Left lung (tissue), 10 donors: ENCODE results near the gene SSH3. TPM values are rescaled to one million over a fixed set of nuclear protein-coding genes. Genes with fewer than 3 reads are reported as not detected.

ENCODE experiments used
- ATAC-seq: fragments of 200-7000 bp; cut with Tn5 transposase; one replicate; pipeline ENCODE4 v1.9.1; 2020; ENCODE audit warnings: moderate library complexity
- DNase-seq, 4 donors: peaks; one replicate each; pipeline ENCODE4 v3.0.0-alpha.2; 2013 to 2020
- H3K27ac ChIP-seq, 2 donors: fragments of 200-600 bp; sonication (generic) in 1 of 2; one replicate each; pipeline versions ENCODE4 v1.5.0 to v1.8.0; 2020 to 2021
- H3K27me3 ChIP-seq, 2 donors: fragments of 200-600 bp; sonication (generic) in 1 of 2; one replicate each; pipeline versions ENCODE4 v1.5.0 to v1.8.0; 2020 to 2021
- H3K36me3 ChIP-seq, 2 donors: fragments of 200-600 bp; sonication (generic) in 1 of 2; one replicate each; pipeline versions ENCODE4 v1.5.0 to v1.8.0; 2020 to 2021
- H3K4me1 ChIP-seq, 2 donors: fragments of 200-600 bp; one replicate each; pipeline ENCODE4 v1.8.0; 2021
- H3K4me3 ChIP-seq, 2 donors: fragments of 200-600 bp; sonication (generic) in 1 of 2; one replicate each; pipeline versions ENCODE4 v1.5.0 to v1.8.0; 2020 to 2021; ENCODE audit warnings: mild to moderate bottlenecking in 1 of 2
- H3K9me3 ChIP-seq, 2 donors: fragments of 200-600 bp; sonication (generic) in 1 of 2; one replicate each; pipeline versions ENCODE4 v1.5.0 to v1.8.0; 2020 to 2021
- intact Hi-C, 2 donors: fragments of 100-400 bp; cut with DNase I; formaldehyde crosslinking; loops; one replicate each; pipeline versions ENCODE4 v1.11.2 to v1.14.2; 2022
- polyA plus RNA-seq, 6 donors: library from polyadenylated mRNA; unstranded; fragments of 120-200 nt; gene quantifications; one replicate each; pipeline ENCODE4 v1.2.1, GENCODE V29; 2013; ENCODE audit not compliant: insufficient read length in 6 of 6
- total RNA-seq, 2 donors: library from RNA; stranded (reverse); fragmentation: NEBNext Ultra II Directional; extraction: Animal tissue kit (Norgen Biotek cat#: 25700); gene quantifications; one replicate each; pipeline ENCODE4 v1.2.1, GENCODE V29; 2021
- TF ChIP-seq, protein P1 (sequence below), 2 donors: fragments of 200-600 bp; sonication (generic) in 1 of 2; IDR thresholded peaks; one replicate each; pipeline versions ENCODE4 v1.5.0 to v1.8.0; 2021; ENCODE audit warnings: antibody characterized with exemption in 2 of 2
- donor health status: DM: no; HTN: yes; CAD: no.
- donor health status: DM: no; HTN: no; CAD: no.

SSH3 gene
- total and polyA plus RNA-seq, 8 donors = 23.0 to 44.9 (median 29.5) TPM

DNA sequence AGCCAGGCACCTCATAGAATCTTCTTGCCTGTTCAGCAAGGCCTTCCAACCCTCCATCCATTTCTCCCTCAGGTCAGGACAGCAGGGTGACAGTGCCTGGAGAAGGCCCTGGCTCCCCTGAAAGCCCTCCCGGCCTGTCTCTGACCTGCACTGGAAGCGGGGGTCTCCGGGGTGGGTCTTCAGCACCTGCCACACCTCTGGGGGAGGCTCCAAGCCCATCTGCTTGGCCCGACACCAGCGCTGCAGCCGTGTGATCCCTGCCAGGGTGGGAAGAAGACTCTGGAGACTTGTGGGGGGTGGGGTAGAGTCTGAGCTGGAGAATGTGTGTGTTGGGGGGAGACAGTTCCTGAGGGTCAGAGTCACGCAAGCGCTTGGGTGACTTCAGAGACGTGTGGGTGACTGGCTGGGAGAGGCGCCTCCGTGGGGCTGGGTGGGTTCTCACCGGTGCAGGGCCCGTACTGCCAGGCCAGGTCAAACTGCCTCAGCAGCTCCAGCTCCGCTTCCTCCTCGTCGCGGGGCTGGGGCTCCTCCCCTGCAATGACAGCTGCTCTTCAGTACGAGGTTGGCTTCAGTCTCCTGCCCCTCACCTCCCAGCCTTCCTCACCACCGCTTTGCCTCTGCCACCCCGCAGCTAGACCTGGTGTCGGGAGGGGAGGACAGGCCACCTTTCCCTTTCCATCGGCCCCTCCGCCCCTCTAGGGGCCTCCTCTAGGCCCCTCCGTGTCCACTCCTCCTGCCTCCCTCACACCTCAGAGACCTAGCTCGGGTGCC lies 49.4 kb downstream of the SSH3 start:
- no peaks in the 10 kb centered on the region for H3K36me3 ChIP-seq
- H3K9me3 ChIP-seq = no peaks in the 10 kb centered on the region
- TF ChIP-seq, protein P1, sequence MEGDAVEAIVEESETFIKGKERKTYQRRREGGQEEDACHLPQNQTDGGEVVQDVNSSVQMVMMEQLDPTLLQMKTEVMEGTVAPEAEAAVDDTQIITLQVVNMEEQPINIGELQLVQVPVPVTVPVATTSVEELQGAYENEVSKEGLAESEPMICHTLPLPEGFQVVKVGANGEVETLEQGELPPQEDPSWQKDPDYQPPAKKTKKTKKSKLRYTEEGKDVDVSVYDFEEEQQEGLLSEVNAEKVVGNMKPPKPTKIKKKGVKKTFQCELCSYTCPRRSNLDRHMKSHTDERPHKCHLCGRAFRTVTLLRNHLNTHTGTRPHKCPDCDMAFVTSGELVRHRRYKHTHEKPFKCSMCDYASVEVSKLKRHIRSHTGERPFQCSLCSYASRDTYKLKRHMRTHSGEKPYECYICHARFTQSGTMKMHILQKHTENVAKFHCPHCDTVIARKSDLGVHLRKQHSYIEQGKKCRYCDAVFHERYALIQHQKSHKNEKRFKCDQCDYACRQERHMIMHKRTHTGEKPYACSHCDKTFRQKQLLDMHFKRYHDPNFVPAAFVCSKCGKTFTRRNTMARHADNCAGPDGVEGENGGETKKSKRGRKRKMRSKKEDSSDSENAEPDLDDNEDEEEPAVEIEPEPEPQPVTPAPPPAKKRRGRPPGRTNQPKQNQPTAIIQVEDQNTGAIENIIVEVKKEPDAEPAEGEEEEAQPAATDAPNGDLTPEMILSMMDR (IDR thresholded peaks at IDR 0.05) = no peak
- ATAC-seq (peak; percentile 30), DNase-seq (peak in 2 of 4 donors; percentile 72 to 93)
- no peaks in the 10 kb centered on the region for H3K27me3 ChIP-seq
- intact Hi-C loops = loop anchor here in 1 of 2 donors (5.0 kb wide), 1 partner anchor 35 kb away; no protein-coding TSS in a partner anchor
- H3K4me1 ChIP-seq = peaks cover 31 to 61% of the 10 kb centered on the region in 2 donors
- H3K4me3 ChIP-seq = peak overlapping the region; percentile 56 to 77
- H3K27ac ChIP-seq = peak overlapping the region; percentile 98 to 100

DNA sequence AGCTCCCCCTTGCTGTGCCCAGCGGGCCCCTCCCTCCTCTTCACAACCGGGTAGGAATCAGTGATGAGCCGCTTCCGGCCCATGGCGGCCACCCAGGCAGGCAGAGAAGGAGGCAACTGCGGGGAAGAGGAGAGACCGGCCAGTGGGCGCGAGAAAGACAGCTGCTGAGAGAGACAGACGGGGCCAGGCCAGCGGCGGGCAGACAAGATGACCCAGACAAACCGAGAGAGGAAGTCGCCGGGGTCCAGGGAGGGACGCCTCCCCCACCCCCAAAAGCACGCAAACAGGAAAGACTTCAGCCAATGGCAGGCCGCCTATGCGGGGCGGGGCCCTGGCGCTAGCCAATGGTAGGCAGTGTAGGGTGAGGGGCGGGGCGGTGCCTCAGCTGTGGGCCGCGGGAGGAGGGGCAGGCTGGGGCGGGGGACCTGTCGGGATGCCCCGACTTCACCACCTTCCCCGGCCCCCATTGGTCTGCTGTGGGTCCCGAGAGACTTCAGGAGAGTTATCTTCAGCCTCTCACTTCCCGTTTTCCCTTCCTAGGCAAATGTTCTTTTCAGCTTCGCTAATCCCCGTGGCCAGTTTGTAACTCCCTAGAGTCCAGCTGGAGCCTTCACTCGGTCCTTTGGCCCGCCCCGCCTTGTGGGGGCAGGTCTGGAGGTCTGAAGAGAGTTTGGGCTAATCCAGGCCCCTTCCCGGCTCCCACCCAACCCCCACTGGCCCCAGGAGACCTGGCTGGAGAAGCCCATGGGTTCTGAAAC lies 50.2 kb downstream of the SSH3 start, which contains the start of gene POLD4:
Gene POLD4 (minus strand): TSS at position 230 of the 758 bp plus-strand sequence. CDS start 147 bp downstream, at position 83.
- H3K9me3 ChIP-seq = no peaks in the 10 kb centered on the region
- H3K36me3 ChIP-seq = no peaks in the 10 kb centered on the region
- TF ChIP-seq, protein P1 (IDR thresholded peaks at IDR 0.05) = no peak
- H3K27ac ChIP-seq = peak within 1 kb of the TSS; percentile 98 to 100
- no peaks in the 10 kb centered on the region for H3K27me3 ChIP-seq
- peak; percentile 89 for ATAC-seq
- peak within 1 kb of the TSS; percentile 56 to 77 for H3K4me3 ChIP-seq
- H3K4me1 ChIP-seq = peaks cover 31 to 67% of the 10 kb centered on the region in 2 donors
- intact Hi-C loops = loop anchor here in 1 of 2 donors (5.0 kb wide), 1 partner anchor 34 kb away; no protein-coding TSS in a partner anchor
- peak; percentile 92 to 99 (median 96) for DNase-seq

DNA sequence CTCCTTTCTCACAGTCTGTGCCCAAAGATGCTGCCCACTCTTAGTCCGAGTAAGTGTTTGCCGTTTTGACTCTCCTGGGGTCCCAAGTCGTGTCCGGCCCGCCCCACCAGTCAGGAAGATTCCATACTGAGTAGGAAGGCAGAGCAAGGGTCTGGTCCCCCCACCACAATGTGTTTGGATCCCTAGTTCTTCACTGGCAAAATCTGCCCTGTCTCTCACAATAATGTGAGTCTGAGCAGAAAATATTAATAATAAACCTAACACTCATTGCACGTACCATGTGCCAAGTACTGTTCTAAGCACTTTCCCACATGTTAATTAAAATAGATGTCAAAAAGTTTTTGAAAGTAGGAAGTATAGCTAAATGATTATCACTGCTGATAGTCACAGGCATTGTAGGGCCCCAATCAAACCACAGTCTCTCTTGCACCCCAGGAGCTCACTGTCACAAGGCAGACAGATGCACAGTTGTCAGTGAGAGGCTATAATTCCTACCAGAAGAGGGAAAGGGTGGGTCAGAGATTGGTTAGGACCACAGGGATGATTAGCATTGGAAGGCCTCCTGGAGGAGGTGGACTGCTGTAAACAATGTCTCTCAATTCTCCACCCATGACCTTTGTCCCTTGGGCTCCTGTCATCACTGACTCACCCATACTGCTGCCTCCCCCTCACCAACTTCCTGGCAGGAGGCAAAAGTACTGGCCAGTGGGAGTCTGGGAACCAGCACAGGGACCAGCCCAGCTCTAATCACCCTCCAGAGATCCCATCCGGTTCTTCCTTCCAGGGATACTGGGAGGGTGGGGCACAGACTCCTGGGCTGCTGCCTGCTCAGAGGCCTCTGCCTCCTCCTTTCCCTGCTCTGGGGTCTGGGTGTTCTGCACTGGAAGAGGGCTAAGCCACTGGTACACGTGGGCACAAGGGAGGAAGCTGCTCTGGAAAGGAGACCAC lies 51.0 kb downstream of the SSH3 start:
- TF ChIP-seq, protein P1 (IDR thresholded peaks at IDR 0.05) = no peak
- Histone ChIP-seq H3K9me3 (no peaks in the 10 kb centered on the region), H3K27ac (peak overlapping the region; percentile 98 to 100), H3K27me3 (no peaks in the 10 kb centered on the region), H3K36me3 (no peaks in the 10 kb centered on the region), H3K4me1 (peaks cover 31 to 67% of the 10 kb centered on the region in 2 donors), H3K4me3 (peak overlapping the region; percentile 16 to 77)
- intact Hi-C loops = loop anchor here in 1 of 2 donors (5.0 kb wide), 1 partner anchor 33 kb away; no protein-coding TSS in a partner anchor
- DNase-seq (peak in 1 of 4 donors; percentile 79), ATAC-seq (peak; percentile 5)

DNA sequence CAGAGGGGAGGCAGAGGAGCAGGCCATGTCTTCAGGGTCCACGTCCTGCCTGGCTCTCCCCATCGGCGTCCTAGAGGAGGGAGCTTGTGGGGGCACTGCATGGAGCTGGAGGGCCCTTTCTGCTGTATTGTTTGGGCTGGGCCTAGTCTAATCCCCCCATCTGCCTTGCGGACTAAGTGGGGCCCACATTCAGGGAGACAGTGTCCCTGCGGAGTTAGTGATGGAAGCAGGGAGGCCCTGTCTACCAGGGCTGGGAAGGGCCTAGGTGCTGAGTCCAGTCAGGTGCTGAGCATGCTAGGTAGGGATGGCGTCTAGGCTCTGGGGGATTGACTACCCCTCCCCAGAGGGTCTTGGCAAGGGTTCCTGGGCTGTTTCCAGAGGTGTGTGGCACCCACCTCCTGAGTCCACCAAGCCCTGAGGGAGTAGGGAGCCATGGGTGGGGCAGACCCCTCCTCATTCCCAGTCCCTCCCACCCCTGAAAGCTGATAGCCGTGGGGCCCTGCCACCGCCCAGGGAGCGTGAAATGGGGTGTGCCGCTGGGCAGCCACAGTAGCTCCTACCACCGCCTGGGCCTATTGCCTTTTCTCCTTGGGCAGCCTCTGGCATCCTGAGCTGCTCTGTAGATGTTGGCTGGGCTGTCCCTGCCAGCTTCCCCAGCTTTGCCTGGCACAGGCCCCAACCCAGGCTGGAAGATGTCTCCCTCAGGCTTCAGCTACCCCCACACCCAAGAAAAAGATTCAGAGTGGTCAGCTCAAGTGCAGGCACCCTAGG lies 51.9 kb downstream of the SSH3 start:
- no peak for ATAC-seq
- intact Hi-C loops = no loop called here
- DNase-seq = no peak
- H3K36me3 ChIP-seq = no peaks in the 10 kb centered on the region
- TF ChIP-seq, protein P1 (IDR thresholded peaks at IDR 0.05) = no peak
- no peak overlapping the region for H3K4me3 ChIP-seq
- H3K9me3 ChIP-seq = no peaks in the 10 kb centered on the region
- no peaks in the 10 kb centered on the region for H3K27me3 ChIP-seq
- H3K27ac ChIP-seq = peak overlapping the region; percentile 98 to 100
- H3K4me1 ChIP-seq = peaks cover 31 to 67% of the 10 kb centered on the region in 2 donors
